Upper lobe of left lung (tissue), 6 donors: ENCODE results near the gene ZNF750. TPM values are rescaled to one million over a fixed set of nuclear protein-coding genes. Genes with fewer than 3 reads are reported as not detected.

Experiments
- ATAC-seq, 2 donors: fragments of 200-7000 bp; cut with Tn5 transposase; one replicate each; pipeline ENCODE4 v1.9.1; 2022; ENCODE audit warnings: mild to moderate bottlenecking in 2 of 2, moderate library complexity in 2 of 2; ENCODE audit not compliant: low FRiP score in 2 of 2
- DNase-seq, 2 donors: peaks; one replicate each; pipeline ENCODE4 v3.0.0-alpha.2; 2019 to 2020
- H3K27ac ChIP-seq, 4 donors: fragments of 200-600 bp; sonication (generic); one replicate each; pipeline ENCODE4 v1.5.1; 2016 to 2019
- H3K27me3 ChIP-seq, 4 donors: fragments of 200-600 bp; sonication (generic); one replicate each; pipeline ENCODE4 v1.5.1; 2017 to 2019
- H3K36me3 ChIP-seq, 4 donors: fragments of 200-600 bp; sonication (generic); one replicate each; pipeline ENCODE4 v1.5.1; 2016 to 2019
- H3K4me1 ChIP-seq, 4 donors: fragments of 200-600 bp; sonication (generic); one replicate each; pipeline ENCODE4 v1.5.1; 2018 to 2019
- H3K4me3 ChIP-seq, 4 donors: fragments of 200-600 bp; sonication (generic); one replicate each; pipeline ENCODE4 v1.5.1; 2017 to 2019; ENCODE audit warnings: mild to moderate bottlenecking in 2 of 4, moderate library complexity in 1 of 4
- H3K9me3 ChIP-seq, 4 donors: fragments of 200-600 bp; sonication (generic); one replicate each; pipeline ENCODE4 v1.5.1; 2018 to 2019
- EP300 ChIP-seq, 4 donors: sonication (generic); formaldehyde crosslinking; IDR thresholded peaks; one replicate each; pipeline ENCODE4 v1.5.1; 2017; ENCODE audit warnings: antibody characterized with exemption in 4 of 4, control low read depth in 2 of 4
- POLR2A ChIP-seq, 4 donors: fragments of 450-650 bp; IDR thresholded peaks; one replicate each; pipeline ENCODE4 v1.5.1; 2016 to 2017; ENCODE audit warnings: antibody characterized with exemption in 4 of 4, mild to moderate bottlenecking in 2 of 4
- POLR2AphosphoS5 ChIP-seq, 2 donors: sonication (generic); formaldehyde crosslinking; IDR thresholded peaks; one replicate each; pipeline ENCODE4 v1.5.1; 2017; ENCODE audit warnings: antibody characterized with exemption in 2 of 2
- WGBS, 2 donors: methylation state at CpG; one replicate each; pipeline ENCODE4 v1.1.5; 2017 to 2018; 5-methylcytosine and 5-hydroxymethylcytosine counted together
- total RNA-seq, 6 donors: library from RNA; depleted of rRNA in 4 of 6; stranded (reverse); fragments of >200 nt in 4 of 6; gene quantifications; one replicate each; pipeline versions ENCODE4 v1.1.0 to v1.2.1, GENCODE V29; 2016 to 2021
- TF ChIP-seq, protein P1 (sequence below), 6 experiments: fragments of 450-650 bp in 4 of 6; fragments of 200-600 bp in 2 of 6; sonication (generic) in 2 of 6; IDR thresholded peaks; one replicate each; pipeline ENCODE4 v1.5.1; 2016 to 2019; ENCODE audit warnings: antibody characterized with exemption in 6 of 6
- donor health status: DM: no; HTN: no; CAD: no; lungs with moderate emphysema.
- donor health status: DM: no; HTN: yes; CAD: no; lungs with severe emphysema.

Gene ZNF750
- total RNA-seq, 6 donors from 2014 or later: 2.9 to 14.4 (median 6.9) TPM

- no peaks in the 10 kb centered on the region for H3K27me3 ChIP-seq
- WGBS, 2 donors: 79 to 92% methylated on average over 16 to 17 of the region's 21 CpGs
- no peaks in the 10 kb centered on the region for H3K36me3 ChIP-seq
- H3K9me3 ChIP-seq: no peaks in the 10 kb centered on the region
- TF ChIP-seq, protein P1, sequence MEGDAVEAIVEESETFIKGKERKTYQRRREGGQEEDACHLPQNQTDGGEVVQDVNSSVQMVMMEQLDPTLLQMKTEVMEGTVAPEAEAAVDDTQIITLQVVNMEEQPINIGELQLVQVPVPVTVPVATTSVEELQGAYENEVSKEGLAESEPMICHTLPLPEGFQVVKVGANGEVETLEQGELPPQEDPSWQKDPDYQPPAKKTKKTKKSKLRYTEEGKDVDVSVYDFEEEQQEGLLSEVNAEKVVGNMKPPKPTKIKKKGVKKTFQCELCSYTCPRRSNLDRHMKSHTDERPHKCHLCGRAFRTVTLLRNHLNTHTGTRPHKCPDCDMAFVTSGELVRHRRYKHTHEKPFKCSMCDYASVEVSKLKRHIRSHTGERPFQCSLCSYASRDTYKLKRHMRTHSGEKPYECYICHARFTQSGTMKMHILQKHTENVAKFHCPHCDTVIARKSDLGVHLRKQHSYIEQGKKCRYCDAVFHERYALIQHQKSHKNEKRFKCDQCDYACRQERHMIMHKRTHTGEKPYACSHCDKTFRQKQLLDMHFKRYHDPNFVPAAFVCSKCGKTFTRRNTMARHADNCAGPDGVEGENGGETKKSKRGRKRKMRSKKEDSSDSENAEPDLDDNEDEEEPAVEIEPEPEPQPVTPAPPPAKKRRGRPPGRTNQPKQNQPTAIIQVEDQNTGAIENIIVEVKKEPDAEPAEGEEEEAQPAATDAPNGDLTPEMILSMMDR (IDR thresholded peaks at IDR 0.05): no peak
- no peak for TF ChIP-seq POLR2AphosphoS5 (IDR thresholded peaks at IDR 0.05)
- no peak for TF ChIP-seq EP300 (IDR thresholded peaks at IDR 0.05)
- no peak for TF ChIP-seq POLR2A (IDR thresholded peaks at IDR 0.05)
- DNase-seq (peak in 1 of 2 donors; percentile 81), ATAC-seq (no peak)
- no peak overlapping the region for H3K4me3 ChIP-seq
- H3K4me1 ChIP-seq: peaks cover 44 to 94% (median 84%) of the 10 kb centered on the region in 4 donors
- peak overlapping the region; percentile 58 to 89 (median 74) for H3K27ac ChIP-seq
Observed at GRCh38 chr17:82881324-82881823, 41.6 kb upstream of the ZNF750 start.

DNA sequence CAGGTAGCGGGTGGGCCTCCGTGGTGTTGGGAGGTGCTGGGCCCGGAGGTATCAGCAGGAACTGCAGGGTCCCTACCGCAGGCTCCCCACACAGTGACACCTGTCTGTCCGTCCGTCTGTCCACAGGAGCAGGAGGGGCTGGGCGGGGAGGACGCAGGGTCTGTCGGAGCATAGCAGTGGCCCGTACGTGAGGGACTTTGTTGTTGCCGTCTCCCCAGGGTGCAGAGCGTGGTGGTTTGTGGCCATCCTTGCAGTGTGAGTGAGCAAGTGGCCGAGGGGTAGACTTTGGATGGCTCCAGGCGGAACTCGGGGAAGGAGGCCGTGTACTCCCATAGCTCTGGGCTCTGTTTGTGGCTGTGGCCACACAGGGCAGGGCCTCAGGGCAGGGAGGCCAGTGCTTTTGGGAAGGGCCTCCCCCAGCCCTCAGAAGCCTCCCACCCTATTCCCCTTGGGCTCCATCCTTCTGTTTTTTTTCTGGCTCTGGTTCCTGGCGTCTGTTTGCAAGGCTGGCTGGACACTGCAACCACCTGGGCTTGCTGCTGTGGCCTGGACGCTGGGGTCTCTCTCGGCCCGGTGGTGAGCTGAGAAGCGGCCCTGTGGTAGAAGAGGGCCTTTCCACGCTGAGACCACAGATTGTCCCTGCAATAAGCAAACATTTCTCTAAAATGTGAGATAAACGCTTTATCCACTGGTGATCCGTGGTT lies 41.0 kb upstream of the ZNF750 start:
- Histone ChIP-seq H3K4me1 (peaks cover 44 to 94% (median 84%) of the 10 kb centered on the region in 4 donors), H3K4me3 (no peak overlapping the region), H3K27ac (peak overlapping the region in 3 of 4 donors; percentile 69 to 89 (median 80)), H3K36me3 (no peaks in the 10 kb centered on the region), H3K9me3 (no peaks in the 10 kb centered on the region), H3K27me3 (no peaks in the 10 kb centered on the region)
- DNase-seq (no peak), ATAC-seq (no peak)
- WGBS, 2 donors: 92 to 94% methylated on average over 25 of the region's 25 CpGs
- no peak for TF ChIP-seq POLR2A (IDR thresholded peaks at IDR 0.05)
- TF ChIP-seq, protein P1 (IDR thresholded peaks at IDR 0.05): no peak
- no peak for TF ChIP-seq POLR2AphosphoS5 (IDR thresholded peaks at IDR 0.05)
- no peak for TF ChIP-seq EP300 (IDR thresholded peaks at IDR 0.05)

DNA sequence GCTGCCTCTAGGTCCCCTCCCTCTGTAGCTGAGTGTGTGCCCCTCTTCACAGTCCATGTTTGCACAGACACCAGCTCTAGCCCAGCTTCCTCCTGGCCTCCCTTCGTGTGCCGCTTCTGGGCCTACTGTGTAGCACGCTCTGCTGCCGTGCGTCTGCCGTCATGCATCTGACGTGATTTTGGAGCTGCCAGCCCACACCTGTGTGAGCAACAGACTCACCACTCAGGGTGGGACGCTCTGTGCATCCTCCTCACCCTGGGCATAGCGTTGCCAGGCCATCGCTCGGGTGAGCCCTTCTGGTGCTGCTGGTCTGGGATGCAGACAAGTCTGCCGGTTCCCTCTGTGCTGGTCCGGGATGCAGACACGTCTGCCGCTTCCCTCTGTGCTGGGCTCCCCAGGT lies 39.4 kb upstream of the ZNF750 start:
- 96 to 98% methylated on average over 14 to 15 of the region's 15 CpGs for WGBS, 2 donors
- Histone ChIP-seq H3K27me3 (no peaks in the 10 kb centered on the region), H3K9me3 (no peaks in the 10 kb centered on the region), H3K4me3 (no peak overlapping the region), H3K4me1 (peaks cover 43 to 95% (median 87%) of the 10 kb centered on the region in 4 donors), H3K27ac (peak overlapping the region in 2 of 4 donors; percentile 80 to 90), H3K36me3 (no peaks in the 10 kb centered on the region)
- DNase-seq (no peak), ATAC-seq (no peak)
- TF ChIP-seq EP300 (IDR thresholded peaks at IDR 0.05) (no peak), POLR2AphosphoS5 (IDR thresholded peaks at IDR 0.05) (no peak)
- TF ChIP-seq, protein P1 (IDR thresholded peaks at IDR 0.05): no peak

- H3K27me3 ChIP-seq: no peaks in the 10 kb centered on the region
Observed at GRCh38 chr17:82878527-82878926, 38.7 kb upstream of the ZNF750 start.

More at GRCh38 chr17:82878527-82878926, 38.7 kb upstream of the ZNF750 start:
- H3K36me3 ChIP-seq: no peaks in the 10 kb centered on the region
- TF ChIP-seq, protein P1 (IDR thresholded peaks at IDR 0.05): no peak
- TF ChIP-seq EP300 (IDR thresholded peaks at IDR 0.05): peak in 1 of 4 donors; percentile 12
- peak in 1 of 4 donors; percentile 48 for TF ChIP-seq POLR2A (IDR thresholded peaks at IDR 0.05)
- peak in 1 of 2 donors; percentile 63 for TF ChIP-seq POLR2AphosphoS5 (IDR thresholded peaks at IDR 0.05)
- DNase-seq (peak in 1 of 2 donors; percentile 82), ATAC-seq (no peak)
- no peaks in the 10 kb centered on the region for H3K9me3 ChIP-seq
- 30 to 37% methylated on average over 9 of the region's 9 CpGs for WGBS, 2 donors
- H3K4me1 ChIP-seq: peaks cover 43 to 88% (median 82%) of the 10 kb centered on the region in 4 donors
- H3K4me3 ChIP-seq: no peak overlapping the region
- peak overlapping the region; percentile 20 to 90 (median 81) for H3K27ac ChIP-seq
